H1 (cell line): ENCODE data around the gene CYP2C8. TPM values are rescaled to one million over a fixed set of nuclear protein-coding genes. Genes with fewer than 3 reads are reported as not detected.

ENCODE experiments used
- CTCF ChIA-PET: fragments of 300-600 bp; sonication (Branson Sonifier 250); formaldehyde crosslinking; loops from one replicate; lab custom pipeline; 2021; ENCODE audit not compliant: partially characterized antibody; lab: Charles Lee
- POLR2A ChIA-PET: fragments of 300-600 bp; sonication (Branson Sonifier 250); formaldehyde crosslinking; loops from one replicate; lab custom pipeline; 2021; ENCODE audit warnings: inconsistent platforms; ENCODE audit not compliant: partially characterized antibody; lab: Charles Lee
- DNase-seq, 2 experiments: peaks; one replicate each; pipeline versions ENCODE4 v3.0.0 to v3.0.0-alpha.2; 2010 to 2022; ENCODE audit warnings: low spot score in 2 of 2, low read depth in 1 of 2, mixed read lengths in 1 of 2
- FAIRE-seq: peaks from 2 replicates; lab custom pipeline; 2011; peaks lifted over from hg19 to GRCh38; lab: Jason Lieb, UNC
- H2AFZ ChIP-seq: 2 replicates; pipeline ENCODE4 v1.8.1; 2012; ENCODE audit warnings: low read length, inconsistent platforms
- H2AK5ac ChIP-seq: 2 replicates; pipeline ENCODE4 v1.6.1; 2013; ENCODE audit warnings: low read depth, low read length
- H2BK120ac ChIP-seq: replicated peaks from 2 replicates; pipeline ENCODE3; 2013; ENCODE audit warnings: low read depth, low read length, inconsistent platforms
- H2BK12ac ChIP-seq: 2 replicates; pipeline ENCODE4 v1.6.1; 2013; ENCODE audit warnings: low read depth, low read length
- H2BK15ac ChIP-seq: 2 replicates; pipeline ENCODE4 v1.6.1; 2013; ENCODE audit warnings: low read length
- H2BK20ac ChIP-seq: 2 replicates; pipeline ENCODE4 v1.6.1; 2013; ENCODE audit warnings: low read length
- H2BK5ac ChIP-seq: 2 replicates; pipeline ENCODE4 v1.6.1; 2013; ENCODE audit warnings: low read depth, low read length
- H3K14ac ChIP-seq: 2 replicates; pipeline ENCODE4 v1.6.1; 2013; ENCODE audit warnings: inconsistent platforms; ENCODE audit not compliant: insufficient read length
- H3K18ac ChIP-seq: 2 replicates; pipeline ENCODE4 v1.6.1; 2013; ENCODE audit warnings: low read length; ENCODE audit errors: extremely low read depth
- H3K23ac ChIP-seq: 2 replicates; pipeline ENCODE4 v1.6.1; 2013; ENCODE audit warnings: inconsistent platforms; ENCODE audit not compliant: insufficient read length
- H3K23me2 ChIP-seq: 2 replicates; pipeline ENCODE4 v1.6.1; 2013; ENCODE audit warnings: low read depth, low read length
- H3K27ac ChIP-seq: 2 replicates; pipeline ENCODE4 v1.6.1; 2011; ENCODE audit warnings: low read depth, low read length, inconsistent platforms
- H3K27me3 ChIP-seq, 4 experiments: replicated peaks in 1 of 4; 1 replicate in 1 of 4; 2 replicates in 3 of 4; pipeline versions ENCODE4 v1.6.1 to v1.8.1; 2011 to 2013; ENCODE audit warnings: low read length in 3 of 4, mild to moderate bottlenecking in 3 of 4, inconsistent platforms in 2 of 4, mixed read lengths in 2 of 4, moderate library complexity in 1 of 4; ENCODE audit not compliant: control insufficient read depth in 3 of 4, insufficient read depth in 3 of 4; ENCODE audit errors: extremely low read depth in 1 of 4
- H3K36me3 ChIP-seq, 4 experiments: 2 replicates each; pipeline versions ENCODE4 v1.6.1 to v1.8.1; 2011 to 2013; ENCODE audit warnings: mild to moderate bottlenecking in 4 of 4, low read length in 3 of 4, moderate library complexity in 2 of 4, control low read depth in 1 of 4, inconsistent platforms in 1 of 4; ENCODE audit not compliant: insufficient read depth in 4 of 4, control insufficient read depth in 2 of 4
- H3K4ac ChIP-seq: replicated peaks from 2 replicates; pipeline ENCODE3; 2013; ENCODE audit warnings: low read length, low read depth, mixed read lengths, inconsistent platforms; ENCODE audit not compliant: insufficient read length
- H3K4me1 ChIP-seq, 4 experiments: replicated peaks in 1 of 4; 1 replicate in 1 of 4; 2 replicates in 3 of 4; pipeline versions ENCODE4 v1.6.1 to v1.8.1; 2011 to 2013; ENCODE audit warnings: low read length in 3 of 4, inconsistent platforms in 2 of 4, mixed read lengths in 1 of 4; ENCODE audit not compliant: insufficient read depth in 4 of 4, control insufficient read depth in 3 of 4
- H3K4me2 ChIP-seq, 2 experiments: 2 replicates each; pipeline versions ENCODE4 v1.6.1 to v1.8.1; 2011 to 2013; ENCODE audit warnings: low read depth in 2 of 2, low read length in 2 of 2, control low read depth in 1 of 2, inconsistent platforms in 1 of 2, mild to moderate bottlenecking in 1 of 2; ENCODE audit not compliant: insufficient read depth in 1 of 2
- H3K4me3 ChIP-seq, 4 experiments: fragments of 200-600, 300-600 bp in 1 of 4; sonication (generic), shearing (Covaris generic), sonication (Bioruptor Twin) in 1 of 4; 2 replicates each; pipeline versions ENCODE4 v1.5.1 to v1.8.1; 2011 to 2016; ENCODE audit warnings: low read length in 4 of 4, low read depth in 3 of 4, control low read depth in 2 of 4, inconsistent platforms in 2 of 4, mild to moderate bottlenecking in 2 of 4, mixed read lengths in 1 of 4, moderate library complexity in 1 of 4; ENCODE audit not compliant: insufficient read depth in 2 of 4; ENCODE audit errors: extremely low read depth in 1 of 4
- H3K56ac ChIP-seq: replicated peaks from 2 replicates; pipeline ENCODE3; 2013; ENCODE audit warnings: low read depth, mild to moderate bottlenecking, mixed read lengths, low read length, inconsistent platforms; ENCODE audit not compliant: insufficient read length
- H3K79me1 ChIP-seq: 2 replicates; pipeline ENCODE4 v1.6.1; 2013; ENCODE audit warnings: low read depth, low read length, control low read depth
- H3K79me2 ChIP-seq, 2 experiments: 2 replicates each; pipeline versions ENCODE4 v1.6.1 to v1.8.1; 2012 to 2013; ENCODE audit warnings: low read length in 2 of 2, mild to moderate bottlenecking in 2 of 2, inconsistent platforms in 1 of 2; ENCODE audit not compliant: insufficient read depth in 2 of 2, control insufficient read depth in 1 of 2
- H3K9ac ChIP-seq, 4 experiments: replicated peaks in 1 of 4; 1 replicate in 1 of 4; 2 replicates in 3 of 4; pipeline versions ENCODE4 v1.6.1 to v1.8.1; 2011 to 2013; ENCODE audit warnings: low read depth in 3 of 4, low read length in 3 of 4, control low read depth in 2 of 4, mild to moderate bottlenecking in 2 of 4, moderate library complexity in 2 of 4, inconsistent platforms in 1 of 4; ENCODE audit errors: extremely low read depth in 1 of 4
- H3K9me3 ChIP-seq, 2 experiments: 2 replicates each; pipeline versions ENCODE4 v1.6.1 to v1.8.1; 2012 to 2013; ENCODE audit warnings: mild to moderate bottlenecking in 2 of 2, moderate library complexity in 2 of 2, control low read depth in 1 of 2, inconsistent platforms in 1 of 2, low read depth in 1 of 2, low read length in 1 of 2, mixed read lengths in 1 of 2; ENCODE audit not compliant: insufficient read depth in 2 of 2
- H4K20me1 ChIP-seq, 2 experiments: replicated peaks in 1 of 2; 2 replicates each; pipeline versions ENCODE3 to v1.8.1; 2011 to 2013; ENCODE audit warnings: inconsistent platforms in 2 of 2, low read length in 2 of 2, mild to moderate bottlenecking in 1 of 2; ENCODE audit not compliant: insufficient read depth in 2 of 2, control insufficient read depth in 1 of 2
- H4K5ac ChIP-seq: 2 replicates; pipeline ENCODE4 v1.6.1; 2013; ENCODE audit warnings: low read length, low read depth, mixed read lengths, inconsistent platforms; ENCODE audit not compliant: insufficient read length
- H4K8ac ChIP-seq: 2 replicates; pipeline ENCODE4 v1.8.0; 2013; ENCODE audit warnings: mild to moderate bottlenecking, moderate library complexity, low read length, inconsistent platforms; ENCODE audit not compliant: insufficient read depth; ENCODE audit errors: extremely low read depth
- H4K91ac ChIP-seq: replicated peaks from 2 replicates; pipeline ENCODE3; 2013; ENCODE audit warnings: low read length, mixed read lengths, inconsistent platforms; ENCODE audit not compliant: insufficient read length
- ASH2L ChIP-seq: fragments of 200-600, 300-600 bp; sonication (generic); IDR thresholded peaks from one replicate; pipeline ENCODE4 v1.7.1; 2017; ENCODE audit warnings: low read length
- ATF3 ChIP-seq: IDR thresholded peaks from 2 replicates; pipeline ENCODE4 v1.6.1; 2011; ENCODE audit warnings: low read depth, mild to moderate bottlenecking, low read length; ENCODE audit not compliant: insufficient read depth
- BRCA1 ChIP-seq: IDR thresholded peaks from 2 replicates; pipeline ENCODE4 v1.6.1; 2012; ENCODE audit warnings: low read depth, low read length, improper control_type of control experiment
- JUND ChIP-seq: IDR thresholded peaks from 2 replicates; pipeline ENCODE4 v1.6.1; 2011; ENCODE audit warnings: mild to moderate bottlenecking, improper control_type of control experiment, low read length
- KDM1A ChIP-seq: fragments of 200-600, 300-600 bp; sonication (generic); IDR thresholded peaks from 2 replicates; pipeline ENCODE4 v1.7.1; 2016; ENCODE audit warnings: mild to moderate bottlenecking, low read length, borderline replicate concordance
- POLR2AphosphoS5 ChIP-seq: IDR thresholded peaks from 2 replicates; pipeline ENCODE4 v1.6.1; 2011; ENCODE audit warnings: low read depth, low read length
- RFX5 ChIP-seq: IDR thresholded peaks from 2 replicates; pipeline ENCODE4 v1.6.1; 2011; ENCODE audit warnings: low read depth, low read length, improper control_type of control experiment, borderline replicate concordance
- SIRT6 ChIP-seq: IDR thresholded peaks from one replicate; pipeline ENCODE4 v1.7.1; 2012; ENCODE audit warnings: low read length, inconsistent platforms
- SP4 ChIP-seq: IDR thresholded peaks from 2 replicates; pipeline ENCODE4 v1.6.1; 2012; ENCODE audit warnings: low read length, inconsistent platforms
- SRF ChIP-seq: IDR thresholded peaks from 2 replicates; pipeline ENCODE4 v1.6.1; 2011; ENCODE audit warnings: mild to moderate bottlenecking, low read depth, low read length, moderate library complexity
- SUZ12 ChIP-seq: fragments of 200-600 bp; sonication (generic); IDR thresholded peaks from 2 replicates; pipeline ENCODE4 v1.6.1; 2012; ENCODE audit warnings: mild to moderate bottlenecking, inconsistent platforms, low read length, moderate library complexity, mixed read lengths
- WGBS, 2 experiments: shearing (Covaris generic) in 1 of 2; methylation state at CpG; one replicate each; pipeline versions ENCODE4 v1.1.6 to v1.1.7; 2013 to 2015; ENCODE audit warnings: low lambda C conversion rate in 2 of 2, mixed read lengths in 2 of 2, inconsistent platforms in 1 of 2, low coverage in 1 of 2, missing lambda C conversion rate in 1 of 2; ENCODE audit not compliant: insufficient replicate concordance in 2 of 2, insufficient coverage in 1 of 2, insufficient read length in 1 of 2; ENCODE audit errors: extremely low coverage in 1 of 2, missing lambda C conversion rate in 1 of 2; 5-methylcytosine and 5-hydroxymethylcytosine counted together
- polyA plus RNA-seq, 7 experiments: library from polyadenylated mRNA; depleted of rRNA in 3 of 7; stranded (reverse) in 5 of 7; unstranded in 2 of 7; fragments of >200 nt in 5 of 7; fragments of 200-250 nt in 2 of 7; gene quantifications; 1 replicate in 5 of 7; 2 replicates in 1 of 7; 4 replicates in 1 of 7; pipeline versions ENCODE4 v1.2.1 to v1.2.3, GENCODE V29; 2011 to 2013; ENCODE audit warnings: missing spikeins in 2 of 7, mixed read lengths in 2 of 7
- total RNA-seq: library from RNA; stranded (reverse); fragmentation: NEBNext Ultra II Directional; extraction: Animal tissue kit (Norgen Biotek cat#: 25700); gene quantifications from 2 replicates; pipeline ENCODE4 v1.2.1, GENCODE V29; 2021

Gene CYP2C8
- total and polyA plus RNA-seq, 2 of the 8 experiments (the other 6 are each of a cell fraction or from before 2014, with no cell fraction given), result 0.32 to 0.89 TPM

- Histone ChIP-seq H2BK120ac (no peak overlapping the region), H4K5ac (no peak overlapping the region), H2AK5ac (no peak overlapping the region), H3K4me2 (no peak overlapping the region), H3K9ac (no peak overlapping the region), H3K18ac (no peak overlapping the region), H2BK15ac (no peak overlapping the region), H3K27ac (no peak overlapping the region), H3K79me2 (no peaks in the 10 kb centered on the region), H2BK20ac (no peak overlapping the region), H3K27me3 (peaks cover 0 to 2% (median 0%) of the 10 kb centered on the region in 4 experiments; a peak in 1 of 7 replicates), H4K8ac (no peak overlapping the region), H3K4me3 (no peak overlapping the region), H2BK12ac (no peak overlapping the region), H3K4me1 (no peaks in the 10 kb centered on the region), H3K4ac (no peak overlapping the region), H2AFZ (no peak overlapping the region), H4K20me1 (no peaks in the 10 kb centered on the region), H3K14ac (no peak overlapping the region), H3K23ac (no peak overlapping the region), H3K23me2 (no peaks in the 10 kb centered on the region), H3K56ac (no peak overlapping the region), H2BK5ac (no peak overlapping the region), H3K9me3 (no peaks in the 10 kb centered on the region), H3K79me1 (no peaks in the 10 kb centered on the region), H4K91ac (no peak overlapping the region), H3K36me3 (no peaks in the 10 kb centered on the region)
- FAIRE-seq, result no peak
- ChIA-PET CTCF (interaction anchor here (0.7 to 1.3 kb wide), 3 partner anchors 14 to 37 kb away, joined by 3 to 4 read pairs (median 3); no protein-coding TSS in a partner anchor), POLR2A (no interaction called here)
- DNase-seq, result no peak
- WGBS, 2 experiments, result 94% methylated on average over 4 of the region's 4 CpGs; no CpG with 5 or more reads in 1 of the 2 experiments
- TF ChIP-seq KDM1A (no peak), ASH2L (no peak), POLR2AphosphoS5 (no peak), SUZ12 (no peak), SP4 (no peak), SRF (no peak), ATF3 (no peak), BRCA1 (no peak), SIRT6 (no peak), JUND (no peak), RFX5 (no peak)
Observed at GRCh38 chr10:95034401-95034800, 34.9 kb downstream of the CYP2C8 start.
